BJ (cell line): ENCODE results near the gene UGT1A8. TPM values are rescaled to one million over a fixed set of nuclear protein-coding genes. Genes with fewer than 3 reads are reported as not detected.
"Not testable (repeated sequence)": the region's sequence is repeated elsewhere in the genome, so short reads cannot be mapped to it uniquely, and the experiment has no call there.

ENCODE experiments used
- CTCF ChIA-PET: fragments of 350-600 bp; formaldehyde crosslinking; extraction: SDS; loops from one replicate; lab custom pipeline; 2021; ENCODE audit warnings: antibody characterized with exemption, inconsistent platforms; lab: Yijun Ruan, JAX
- POLR2A ChIA-PET: fragments of 300-600 bp; sonication (Branson Sonifier 250); formaldehyde crosslinking; extraction: SDS; loops from one replicate; lab custom pipeline; 2021; ENCODE audit warnings: antibody characterized with exemption; lab: Charles Lee
- DNase-seq: peaks from one replicate; pipeline ENCODE4 v3.0.0-alpha.2; 2011; ENCODE audit warnings: low read depth
- H3K27me3 ChIP-seq: 2 replicates; pipeline ENCODE4 v1.6.0; 2011; ENCODE audit warnings: low read length; ENCODE audit not compliant: control insufficient read depth, insufficient read depth
- H3K36me3 ChIP-seq: 2 replicates; pipeline ENCODE4 v1.5.1; 2011; ENCODE audit warnings: low read length; ENCODE audit not compliant: control insufficient read depth, insufficient read depth
- H3K4me3 ChIP-seq: 2 replicates; pipeline ENCODE4 v1.5.1; 2011; ENCODE audit warnings: low read depth, mild to moderate bottlenecking, control low read depth, low read length
- CTCF ChIP-seq: IDR thresholded peaks from 2 replicates; pipeline ENCODE4 v1.5.1; 2011; ENCODE audit warnings: low read depth, mild to moderate bottlenecking, control low read depth, inconsistent platforms, low read length, moderate library complexity; ENCODE audit not compliant: insufficient read depth
- polyA plus RNA-seq: library from polyadenylated mRNA; depleted of rRNA; stranded (reverse); fragments of >200 nt; gene quantifications from 2 replicates; pipeline ENCODE4 v1.2.3, GENCODE V29; 2011

UGT1A8 gene
- polyA plus RNA-seq, 1 experiment, result not detected

GRCh38 chr2:233700028-233700635, 82.7 kb downstream of the UGT1A8 start:
- Histone ChIP-seq H3K27me3 (no peaks in the 10 kb centered on the region), H3K4me3 (no peak overlapping the region), H3K36me3 (no peaks in the 10 kb centered on the region)
- POLR2A ChIA-PET, result interaction anchor here (0.7 kb wide), 1 partner anchor 449 kb away, joined by 5 read pairs; the partner anchor contains the start of gene ATG16L1
- no peak for TF ChIP-seq CTCF
- peak; percentile 89 for DNase-seq
- CTCF ChIA-PET, result interaction anchor here (0.6 to 1.8 kb wide), 3 partner anchors 11 to 296 kb away, joined by 3 to 7 read pairs (median 3); no protein-coding TSS in a partner anchor

- CTCF ChIA-PET, POLR2A ChIA-PET: not testable (repeated sequence)
Measured at GRCh38 chr2:233700842-233701241, 83.4 kb downstream of the UGT1A8 start.

GRCh38 chr2:233702238-233702637, 84.8 kb downstream of the UGT1A8 start:
- H3K36me3 ChIP-seq, result no peaks in the 10 kb centered on the region
- no peaks in the 10 kb centered on the region for H3K27me3 ChIP-seq
- TF ChIP-seq CTCF, result no peak
- ChIA-PET POLR2A (no interaction called here), CTCF (interaction anchor here (0.6 kb wide), 1 partner anchor 227 kb away, joined by 3 read pairs; no protein-coding TSS in a partner anchor)
- no peak for DNase-seq
- H3K4me3 ChIP-seq, result no peak overlapping the region

More at GRCh38 chr2:233700842-233701241, 83.4 kb downstream of the UGT1A8 start:
- DNase-seq, H3K27me3 ChIP-seq, H3K4me3 ChIP-seq, H3K36me3 ChIP-seq: not testable (repeated sequence)

GRCh38 chr2:233705911-233706506, 88.6 kb downstream of the UGT1A8 start:
- no peak for TF ChIP-seq CTCF
- ChIA-PET CTCF (interaction anchor here (0.6 to 1.4 kb wide), 4 partner anchors 257 to 350 kb away, joined by 3 to 7 read pairs (median 4); no protein-coding TSS in a partner anchor), POLR2A (no interaction called here)
- Histone ChIP-seq H3K4me3 (no peak overlapping the region), H3K27me3 (no peaks in the 10 kb centered on the region), H3K36me3 (no peaks in the 10 kb centered on the region)
- DNase-seq, result no peak

GRCh38 chr2:233706720-233707119, 89.3 kb downstream of the UGT1A8 start:
- ChIA-PET POLR2A (no interaction called here), CTCF (interaction anchor here (0.6 to 1.4 kb wide), 2 partner anchors 258 to 269 kb away, joined by 4 to 7 read pairs; no protein-coding TSS in a partner anchor)
- no peak for DNase-seq
- H3K27me3 ChIP-seq, result no peaks in the 10 kb centered on the region
- no peak for TF ChIP-seq CTCF
- H3K36me3 ChIP-seq, result no peaks in the 10 kb centered on the region
- H3K4me3 ChIP-seq, result no peak overlapping the region
